PC-3 (cell line): ENCODE measurements around the gene ATXN10. TPM values are rescaled to one million over a fixed set of nuclear protein-coding genes. Genes with fewer than 3 reads are reported as not detected.

Source experiments
- ATAC-seq: fragments of 200-7000 bp; cut with Tn5 transposase; 2 replicates; pipeline ENCODE4 v1.9.1; 2020; ENCODE audit warnings: mild to moderate bottlenecking, moderate library complexity
- BruUV-seq: library from RNA; stranded (reverse); fragments of 400-500 nt; replicated peaks from 2 replicates; lab custom pipeline; 2021; lab: Mats Ljungman, UMichigan
- CTCF ChIA-PET: fragments of 300-600 bp; sonication (Branson Sonifier 250); formaldehyde crosslinking; loops from one replicate; lab custom pipeline; 2022; ENCODE audit warnings: antibody characterized with exemption; lab: Charles Lee
- POLR2A ChIA-PET: fragments of 300-600 bp; sonication (Branson Sonifier 250); formaldehyde crosslinking; loops from one replicate; lab custom pipeline; 2022; ENCODE audit warnings: antibody characterized with exemption; ENCODE audit not compliant: unreplicated experiment; lab: Charles Lee
- DNase-seq: peaks from one replicate; pipeline ENCODE4 v3.0.0-alpha.2; 2015
- H2AFZ ChIP-seq: fragments of 300-600 bp; sonication (generic); 2 replicates; pipeline ENCODE4 v1.6.0; 2016; ENCODE audit warnings: antibody characterized with exemption, low read length
- H3F3A ChIP-seq: fragments of 300-600 bp; sonication (generic); one replicate; pipeline ENCODE4 v1.6.0; 2017; ENCODE audit warnings: antibody characterized with exemption, low read length, control low read depth, mild to moderate bottlenecking; ENCODE audit not compliant: unreplicated experiment
- H3K27ac ChIP-seq: fragments of 300-600 bp; sonication (generic); 2 replicates; pipeline ENCODE4 v1.5.1; 2016; ENCODE audit warnings: mild to moderate bottlenecking, low read length
- H3K27me3 ChIP-seq: fragments of 300-600 bp; sonication (generic); 2 replicates; pipeline ENCODE4 v1.6.1; 2016; ENCODE audit warnings: low read length, mixed read lengths
- H3K36me3 ChIP-seq: fragments of 300-600 bp; sonication (generic); 2 replicates; pipeline ENCODE4 v1.6.1; 2016; ENCODE audit warnings: low read depth, mixed run types, low read length, mixed read lengths
- H3K4me1 ChIP-seq: fragments of 300-600 bp; sonication (generic); 2 replicates; pipeline ENCODE4 v1.5.1; 2016; ENCODE audit warnings: low read length; ENCODE audit not compliant: insufficient read depth
- H3K4me2 ChIP-seq: fragments of 300-600 bp; sonication (generic); 2 replicates; pipeline ENCODE4 v1.6.0; 2016; ENCODE audit warnings: low read length
- H3K4me3 ChIP-seq: fragments of 300-600 bp; sonication (generic); 2 replicates; pipeline ENCODE4 v1.5.1; 2016; ENCODE audit warnings: mild to moderate bottlenecking, low read length, mixed read lengths
- H3K79me2 ChIP-seq: fragments of 300-600 bp; sonication (generic); 2 replicates; pipeline ENCODE4 v1.6.1; 2017; ENCODE audit warnings: low read length, mixed read lengths
- H3K9ac ChIP-seq: fragments of 300-600 bp; sonication (generic); 2 replicates; pipeline ENCODE4 v1.6.0; 2016; ENCODE audit warnings: mild to moderate bottlenecking, low read length
- H3K9me2 ChIP-seq: fragments of 300-600 bp; sonication (generic); replicated peaks from 2 replicates; pipeline ENCODE4 v1.6.1; 2016; ENCODE audit warnings: mixed run types, low read length, mixed read lengths
- H3K9me3 ChIP-seq: fragments of 300-600 bp; sonication (generic); 2 replicates; pipeline ENCODE4 v1.6.1; 2016; ENCODE audit warnings: low read length, mixed read lengths
- H4K20me1 ChIP-seq: fragments of 300-600 bp; sonication (generic); 2 replicates; pipeline ENCODE4 v1.6.1; 2016; ENCODE audit warnings: low read length, mixed read lengths
- EZH2 ChIP-seq: fragments of 300-600 bp; sonication (generic); IDR thresholded peaks from one replicate; pipeline ENCODE4 v1.6.1; 2017; ENCODE audit warnings: antibody characterized with exemption, mild to moderate bottlenecking, low read length; ENCODE audit not compliant: unreplicated experiment
- EZH2phosphoT487 ChIP-seq: fragments of 300-600 bp; sonication (generic); IDR thresholded peaks from 2 replicates; pipeline ENCODE4 v1.6.1; 2018; ENCODE audit warnings: mild to moderate bottlenecking, antibody characterized with exemption, low read length, borderline replicate concordance
- intact Hi-C: fragments of 100-400 bp; cut with micrococcal nuclease; formaldehyde crosslinking; loops from 2 replicates; pipeline ENCODE4 v1.9.0; 2023
- total RNA-seq: library from RNA; depleted of rRNA; stranded (reverse); fragments of >200 nt; gene quantifications from 2 replicates; pipeline ENCODE4 v1.2.3, GENCODE V29; 2014
- TF ChIP-seq, protein P1 (sequence below): fragments of 300-600 bp; sonication (generic); conservative IDR thresholded peaks from 2 replicates; pipeline ENCODE4 v1.5.1; 2017; ENCODE audit warnings: antibody characterized with exemption, low read depth, mild to moderate bottlenecking, low read length

Gene ATXN10
- total RNA-seq, 1 experiment from 2014 or later, result 40.6 TPM

DNA sequence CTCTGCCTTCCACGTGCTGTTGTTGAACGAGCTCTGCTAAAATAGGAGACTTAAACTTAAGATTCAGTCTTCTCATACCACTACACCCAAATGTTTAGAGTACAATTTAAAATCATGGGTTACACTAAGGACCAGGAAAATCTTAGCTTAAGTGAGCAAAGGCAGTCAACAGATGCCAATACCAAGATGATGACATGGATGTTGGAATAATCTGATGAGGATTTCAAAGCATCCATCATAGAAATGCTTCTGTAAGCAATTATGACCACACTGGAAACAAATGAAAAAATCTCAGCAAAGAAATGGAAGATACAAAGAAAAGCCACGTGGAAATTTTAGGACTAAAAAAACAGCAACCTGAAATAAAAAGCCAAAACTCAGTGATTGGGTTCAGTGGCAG is 109.8 kb downstream of the ATXN10 start:
- no peak for TF ChIP-seq EZH2
- TF ChIP-seq, protein P1, sequence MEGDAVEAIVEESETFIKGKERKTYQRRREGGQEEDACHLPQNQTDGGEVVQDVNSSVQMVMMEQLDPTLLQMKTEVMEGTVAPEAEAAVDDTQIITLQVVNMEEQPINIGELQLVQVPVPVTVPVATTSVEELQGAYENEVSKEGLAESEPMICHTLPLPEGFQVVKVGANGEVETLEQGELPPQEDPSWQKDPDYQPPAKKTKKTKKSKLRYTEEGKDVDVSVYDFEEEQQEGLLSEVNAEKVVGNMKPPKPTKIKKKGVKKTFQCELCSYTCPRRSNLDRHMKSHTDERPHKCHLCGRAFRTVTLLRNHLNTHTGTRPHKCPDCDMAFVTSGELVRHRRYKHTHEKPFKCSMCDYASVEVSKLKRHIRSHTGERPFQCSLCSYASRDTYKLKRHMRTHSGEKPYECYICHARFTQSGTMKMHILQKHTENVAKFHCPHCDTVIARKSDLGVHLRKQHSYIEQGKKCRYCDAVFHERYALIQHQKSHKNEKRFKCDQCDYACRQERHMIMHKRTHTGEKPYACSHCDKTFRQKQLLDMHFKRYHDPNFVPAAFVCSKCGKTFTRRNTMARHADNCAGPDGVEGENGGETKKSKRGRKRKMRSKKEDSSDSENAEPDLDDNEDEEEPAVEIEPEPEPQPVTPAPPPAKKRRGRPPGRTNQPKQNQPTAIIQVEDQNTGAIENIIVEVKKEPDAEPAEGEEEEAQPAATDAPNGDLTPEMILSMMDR, result no peak
- no peak for TF ChIP-seq EZH2phosphoT487
- ATAC-seq, result no peak
- no peak overlapping the region for H3K4me2 ChIP-seq
- no peak overlapping the region for H3K4me3 ChIP-seq
- H4K20me1 ChIP-seq, result no peaks in the 10 kb centered on the region
- POLR2A ChIA-PET, result no interaction called here
- H3K27ac ChIP-seq, result no peak overlapping the region
- H3K79me2 ChIP-seq, result peaks cover 30% of the 10 kb centered on the region
- H3K9me3 ChIP-seq, result no peaks in the 10 kb centered on the region
- BruUV-seq, result no TSS peak
- CTCF ChIA-PET, result no interaction called here
- H2AFZ ChIP-seq, result no peak overlapping the region
- no peaks in the 10 kb centered on the region for H3K9me2 ChIP-seq
- H3K4me1 ChIP-seq, result peaks cover 71% of the 10 kb centered on the region
- peaks cover 18% of the 10 kb centered on the region for H3F3A ChIP-seq
- intact Hi-C loops, result no loop called here
- DNase-seq, result no peak
- H3K36me3 ChIP-seq, result 0 out of 2 replicates have a peak, but pooled peaks cover 8% of the 10 kb centered on the region
- H3K27me3 ChIP-seq, result no peaks in the 10 kb centered on the region
- no peak overlapping the region for H3K9ac ChIP-seq

DNA sequence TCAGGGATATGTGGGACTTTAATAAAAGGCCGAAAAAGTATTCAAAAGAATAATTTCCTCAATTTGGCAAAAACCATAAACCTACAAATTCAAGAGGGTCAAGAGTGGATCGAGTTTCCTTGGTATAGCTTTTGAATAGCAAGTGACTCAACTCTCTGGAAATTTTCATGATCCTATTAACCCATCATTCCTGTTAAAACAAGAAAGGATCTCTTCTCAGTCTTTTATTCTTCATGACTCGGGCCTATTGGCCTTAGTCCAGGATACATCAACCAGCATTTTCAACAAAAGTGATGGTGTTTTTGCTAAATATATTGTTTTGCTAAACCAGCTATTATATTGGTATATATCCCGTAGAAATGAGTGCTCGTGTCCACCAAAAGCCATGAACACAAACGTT is 110.3 kb downstream of the ATXN10 start:
- BruUV-seq, result no TSS peak
- Histone ChIP-seq H3K4me2 (no peak overlapping the region), H2AFZ (no peak overlapping the region), H3K36me3 (0 out of 2 replicates have a peak, but pooled peaks cover 8% of the 10 kb centered on the region), H3K4me3 (no peak overlapping the region), H3F3A (peaks cover 13% of the 10 kb centered on the region), H3K9ac (no peak overlapping the region), H3K9me2 (no peaks in the 10 kb centered on the region), H3K79me2 (peaks cover 34% of the 10 kb centered on the region), H3K4me1 (peaks cover 70% of the 10 kb centered on the region), H4K20me1 (no peaks in the 10 kb centered on the region), H3K9me3 (no peaks in the 10 kb centered on the region), H3K27me3 (no peaks in the 10 kb centered on the region), H3K27ac (no peak overlapping the region)
- intact Hi-C loops, result no loop called here
- CTCF ChIA-PET, result no interaction called here
- TF ChIP-seq EZH2phosphoT487, result no peak
- TF ChIP-seq, protein P1, result no peak
- no peak for TF ChIP-seq EZH2
- POLR2A ChIA-PET, result interaction anchor here (0.6 kb wide), 1 partner anchor 195 kb away, joined by 12 read pairs; the partner anchor contains the start of gene WNT7B
- ATAC-seq (no peak), DNase-seq (peak; percentile 29)

DNA sequence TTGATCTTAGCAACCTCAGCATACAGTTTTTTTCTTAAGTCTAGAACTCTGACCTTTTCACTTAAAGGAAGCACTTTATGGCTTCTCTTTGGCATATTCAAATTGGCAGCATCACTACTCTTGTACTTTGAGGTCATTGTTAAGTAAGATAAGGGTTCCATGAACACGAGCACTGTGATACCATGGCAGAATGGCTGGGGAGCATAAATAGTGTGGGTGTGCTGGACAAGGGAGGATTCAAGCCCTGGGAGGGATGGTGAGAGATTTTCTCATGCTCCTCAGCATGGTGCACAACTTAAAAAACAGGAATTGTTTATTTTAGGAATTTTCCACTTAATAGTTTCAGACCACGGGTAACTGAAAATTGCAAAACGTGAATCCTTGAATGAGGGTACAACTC is 111.4 kb downstream of the ATXN10 start:
- ChIA-PET CTCF (no interaction called here), POLR2A (no interaction called here)
- Histone ChIP-seq H3K27me3 (no peaks in the 10 kb centered on the region), H4K20me1 (no peaks in the 10 kb centered on the region), H3K79me2 (peaks cover 43% of the 10 kb centered on the region), H3F3A (peaks cover 5% of the 10 kb centered on the region), H3K4me1 (peaks cover 59% of the 10 kb centered on the region), H3K27ac (0 out of 2 replicates have a peak overlapping the region, but pooled peaks have one; percentile 92), H3K4me3 (no peak overlapping the region), H2AFZ (no peak overlapping the region), H3K9me3 (no peaks in the 10 kb centered on the region), H3K9ac (no peak overlapping the region), H3K36me3 (0 out of 2 replicates have a peak, but pooled peaks cover 8% of the 10 kb centered on the region), H3K9me2 (no peaks in the 10 kb centered on the region), H3K4me2 (no peak overlapping the region)
- TF ChIP-seq, protein P1, result no peak
- TF ChIP-seq EZH2phosphoT487 (no peak), EZH2 (no peak)
- DNase-seq (no peak), ATAC-seq (no peak)
- BruUV-seq, result no TSS peak
- intact Hi-C loops, result no loop called here
